ENCODE data around the gene DACH1.
"Not testable (repeated sequence)": the region's sequence is repeated elsewhere in the genome, so short reads cannot be mapped to it uniquely, and the experiment has no call there.

The DACH1 gene

GRCh38 chr13:71867131-71867814, at the start of gene DACH1:
DACH1 (minus strand) TSS chr13:71867204.
- DNase-seq = peak; percentile 4

DNA sequence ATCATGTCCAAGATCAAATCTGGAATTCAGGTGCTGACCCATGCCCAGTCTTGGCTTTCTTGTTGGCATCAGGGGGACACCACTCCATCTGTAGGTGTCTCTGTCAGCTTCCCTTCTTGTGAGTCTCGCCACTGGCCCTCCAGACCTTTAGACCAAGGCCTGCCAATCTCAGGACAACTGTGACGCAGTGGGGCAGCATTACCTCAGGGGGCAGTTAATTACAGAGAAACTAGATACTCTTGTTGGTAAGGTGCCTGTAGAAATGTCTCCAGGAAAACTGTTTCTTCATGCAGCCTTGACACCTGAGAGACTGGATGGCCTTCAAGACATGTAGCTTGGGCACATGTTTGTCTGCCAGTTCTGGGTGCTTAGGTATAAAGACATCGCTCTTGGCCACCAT, 46.7 kb upstream of the DACH1 start:
- DNase-seq = no peak

DNA sequence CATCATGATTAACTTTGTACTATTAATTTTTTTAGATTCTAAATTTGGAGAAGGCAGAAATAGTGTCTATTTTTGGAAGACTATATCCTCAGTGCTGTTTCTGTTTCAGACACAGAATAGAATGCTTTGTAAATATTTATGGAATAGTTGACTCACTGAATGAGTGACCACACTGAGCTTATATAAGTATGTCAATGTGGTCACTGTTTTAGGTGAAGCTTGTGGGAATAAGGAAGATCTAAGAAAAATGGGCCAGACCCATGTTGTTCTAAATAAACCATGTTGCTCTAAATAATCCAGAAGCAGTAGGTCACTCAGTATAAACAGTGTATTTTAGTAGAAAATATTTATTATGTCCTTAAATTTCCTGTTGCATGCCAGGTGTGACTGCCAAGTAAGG, 45.5 kb upstream of the DACH1 start:
- no peak for DNase-seq

DNA sequence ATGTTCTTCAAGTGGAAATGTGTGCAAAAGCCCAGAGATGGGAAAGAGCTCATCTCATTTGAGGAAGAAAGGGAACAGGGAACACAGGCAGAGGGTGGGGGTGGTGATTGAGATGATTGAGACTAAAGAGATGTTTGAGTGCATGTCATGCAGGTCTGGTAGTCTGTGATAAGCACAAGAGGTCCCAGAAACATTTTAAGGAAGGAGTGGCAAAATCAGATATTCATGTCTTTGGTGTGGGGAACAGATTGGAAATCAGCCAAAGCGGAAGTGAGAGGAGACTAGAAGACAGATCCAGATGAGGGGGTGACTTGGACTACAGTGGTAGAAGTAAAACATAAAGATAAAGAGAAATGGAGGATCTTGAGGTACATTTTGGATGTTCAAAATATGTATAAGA, 39.4 kb upstream of the DACH1 start:
- no peak for DNase-seq

- no peak for DNase-seq
Observed at GRCh38 chr13:71902676-71903075, 35.7 kb upstream of the DACH1 start.

DNA sequence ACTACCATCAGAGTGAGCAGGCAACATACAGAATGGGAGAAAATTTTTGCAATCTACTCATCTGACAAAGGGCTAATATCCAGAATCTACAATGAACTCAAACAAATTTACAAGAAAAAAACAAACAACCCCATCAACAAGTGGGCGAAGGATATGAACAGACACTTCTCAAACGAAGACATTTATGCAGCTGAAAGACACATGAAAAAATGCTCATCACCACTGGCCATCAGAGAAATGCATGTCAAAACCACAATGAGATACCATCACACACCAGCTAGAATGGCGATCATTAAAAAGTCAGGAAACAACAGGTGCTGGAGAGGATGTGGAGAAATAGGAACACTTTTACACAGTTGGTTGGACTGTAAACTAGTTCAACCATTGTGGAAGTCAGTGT, 26.5 kb upstream of the DACH1 start:
- DNase-seq = not testable (repeated sequence)

DNA sequence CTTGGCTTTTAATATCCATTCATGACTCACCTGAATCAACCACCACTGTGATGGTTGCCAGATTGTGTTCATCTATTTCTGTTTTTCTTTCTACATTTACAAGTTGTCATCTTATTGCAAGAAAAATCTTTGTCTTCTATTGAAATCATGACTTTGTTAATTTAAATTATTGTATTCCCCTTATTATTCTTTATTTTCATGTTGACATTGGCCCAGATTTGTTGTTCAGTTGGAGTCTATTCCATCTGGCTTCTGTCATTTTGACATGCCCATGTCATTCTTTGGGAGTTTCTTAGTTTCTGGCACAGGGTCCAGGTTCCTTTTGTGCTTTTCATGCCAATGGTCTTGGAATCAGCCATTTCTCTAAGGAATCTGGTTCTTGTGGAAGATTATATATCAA, 19.9 kb upstream of the DACH1 start:
- no peak for DNase-seq

- DNase-seq = no peak
Observed at GRCh38 chr13:71882120-71882519, 15.1 kb upstream of the DACH1 start.

- DNase-seq = no peak
Observed at GRCh38 chr13:71880753-71881541, 13.9 kb upstream of the DACH1 start.

- DNase-seq = no peak
Observed at GRCh38 chr13:71879808-71880344, 12.9 kb upstream of the DACH1 start.

GRCh38 chr13:71879129-71879535, 12.1 kb upstream of the DACH1 start:
- DNase-seq = no peak

GRCh38 chr13:71877256-71877653, 10.3 kb upstream of the DACH1 start:
- DNase-seq = no peak

DNA sequence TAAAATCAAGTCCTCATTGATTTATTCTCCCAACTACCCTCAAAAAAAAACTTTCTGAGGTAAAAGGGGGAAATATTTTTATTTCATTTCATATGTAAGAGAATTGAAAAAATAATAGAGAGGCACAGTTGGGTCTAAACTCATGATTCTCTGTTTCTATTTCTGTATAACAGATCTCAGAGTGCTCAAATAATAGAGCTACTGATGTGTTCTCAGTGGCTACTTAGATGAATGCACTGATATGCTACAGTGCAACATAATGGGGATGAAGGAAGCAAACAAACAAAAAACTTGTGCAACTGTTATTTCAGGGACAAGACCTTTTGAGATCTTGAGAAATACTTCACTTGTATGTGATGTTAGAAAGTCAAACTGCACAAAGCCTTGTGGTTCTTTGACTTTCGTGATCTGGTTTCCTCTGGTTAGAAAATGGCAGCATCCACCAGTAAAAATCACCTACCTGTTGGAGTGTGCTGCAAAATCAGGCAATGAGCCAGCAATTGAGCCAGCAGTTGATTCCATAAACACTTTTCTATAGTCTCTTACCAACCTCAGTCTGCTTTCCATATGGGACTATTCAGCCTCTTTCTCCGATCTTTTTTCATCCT, 9.7 kb upstream of the DACH1 start:
- no peak for DNase-seq

DNA sequence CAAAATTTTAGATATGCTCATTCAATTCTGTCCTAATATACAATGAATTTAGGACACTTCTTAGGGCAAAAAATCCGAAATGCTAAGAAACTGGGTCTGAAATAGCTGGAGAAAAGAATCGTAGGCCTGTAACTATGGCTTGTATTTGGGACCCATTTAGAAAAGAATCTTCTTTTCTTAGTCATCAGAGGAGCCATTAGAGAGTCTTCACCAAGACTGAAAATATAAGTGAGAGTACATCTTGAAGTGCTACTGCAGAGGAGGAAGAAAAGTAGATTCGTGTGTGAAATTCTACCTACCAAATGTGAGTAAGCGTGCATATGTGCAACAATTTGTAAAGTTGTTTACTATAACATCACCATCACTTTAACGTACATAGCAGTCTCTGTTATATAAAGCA, 8.8 kb upstream of the DACH1 start:
- DNase-seq = no peak

DNA sequence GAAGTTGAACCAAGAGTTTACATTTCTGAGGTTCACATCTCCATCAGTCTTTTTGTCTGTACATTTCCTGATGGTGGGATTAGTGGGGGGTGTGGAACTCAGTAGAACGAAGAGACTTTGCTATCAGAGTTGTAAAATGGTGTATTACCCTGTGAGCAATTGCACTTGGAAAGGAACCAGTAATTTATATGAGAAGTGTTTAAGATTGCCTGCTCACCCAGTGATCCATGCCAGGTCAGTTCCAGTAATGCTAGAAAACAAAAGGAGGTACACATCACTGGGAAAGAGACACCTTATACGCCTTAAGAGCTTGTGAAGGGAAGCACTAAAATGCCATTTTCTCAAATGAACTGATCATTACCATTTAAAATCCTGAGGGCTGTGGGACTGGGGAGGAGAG, 7.5 kb upstream of the DACH1 start:
- no peak for DNase-seq

DNA sequence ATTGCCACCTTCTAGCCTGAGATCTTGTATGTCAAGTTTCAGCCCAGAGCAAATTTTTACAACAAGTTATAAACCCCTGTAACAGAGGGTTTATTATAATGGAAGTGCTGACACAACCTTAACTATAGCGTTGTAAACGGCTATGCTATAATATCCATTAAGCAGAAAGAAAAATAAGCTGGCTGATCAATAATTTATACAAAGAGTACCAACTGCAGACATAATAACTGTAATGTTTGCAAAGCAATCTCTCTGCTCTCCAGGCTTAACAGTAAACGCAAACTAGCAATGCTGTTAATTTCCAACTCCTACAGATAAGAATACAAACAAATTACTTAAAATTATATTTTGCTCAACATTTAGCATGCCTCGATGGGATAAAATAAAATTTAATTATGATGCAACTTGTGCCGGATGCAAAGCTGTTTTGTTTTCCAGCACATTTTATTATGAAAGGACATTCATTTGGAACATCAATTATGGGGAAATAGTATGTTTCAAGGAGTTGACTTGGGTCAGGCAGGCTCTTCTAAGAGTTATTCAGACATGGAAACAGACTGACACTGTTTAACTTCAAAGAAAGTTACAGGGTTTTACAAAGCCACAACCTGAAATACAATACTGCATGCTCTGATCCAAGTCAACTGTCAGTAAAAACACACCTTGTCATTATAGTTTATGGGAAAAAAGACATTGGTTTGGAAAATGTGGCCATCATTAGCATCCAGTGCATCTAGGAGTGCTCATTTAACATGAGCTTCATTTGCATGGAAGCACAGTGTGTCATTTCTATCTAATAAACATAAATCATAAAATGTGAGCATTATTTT, 6.6 kb upstream of the DACH1 start:
- DNase-seq = no peak

DNA sequence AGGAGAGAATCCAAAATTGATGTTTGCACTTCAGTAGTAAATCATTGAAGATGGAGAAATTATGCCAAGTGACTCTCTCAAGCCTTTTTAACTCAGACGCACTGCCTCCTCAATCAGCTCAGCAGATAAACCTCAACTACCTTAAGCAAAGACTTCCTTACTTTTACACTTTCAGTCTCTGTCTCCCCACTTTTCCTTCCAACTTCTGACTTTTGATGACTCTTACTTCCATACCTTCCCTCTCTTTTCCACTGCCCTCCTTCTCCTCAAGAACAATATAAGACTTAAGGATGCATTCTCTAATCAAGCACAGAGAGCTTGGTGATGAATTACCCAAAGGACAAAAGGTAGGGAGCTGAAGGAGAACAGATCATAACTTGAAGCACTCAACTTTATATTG, 4.8 kb upstream of the DACH1 start:
- DNase-seq = no peak

GRCh38 chr13:71871176-71871754, 4.3 kb upstream of the DACH1 start:
- DNase-seq = no peak

GRCh38 chr13:71870100-71870499, 3.1 kb upstream of the DACH1 start:
- no peak for DNase-seq

GRCh38 chr13:71869274-71869673, 2.3 kb upstream of the DACH1 start:
- no peak for DNase-seq

- DNase-seq = peak; percentile 28
Observed at GRCh38 chr13:71866335-71867130, 471 bp downstream of the DACH1 start.

GRCh38 chr13:71865874-71866334, 1.1 kb downstream of the DACH1 start:
- DNase-seq = peak; percentile 4
